ENCODE data around the gene C1QTNF4. TPM values are rescaled to one million over a fixed set of nuclear protein-coding genes. Genes with fewer than 3 reads are reported as not detected.

The C1QTNF4 gene
- total and polyA plus RNA-seq, 2 of the 13 experiments (the other 11 are each of a cell fraction or from before 2014, with no cell fraction given), result not detected

DNA sequence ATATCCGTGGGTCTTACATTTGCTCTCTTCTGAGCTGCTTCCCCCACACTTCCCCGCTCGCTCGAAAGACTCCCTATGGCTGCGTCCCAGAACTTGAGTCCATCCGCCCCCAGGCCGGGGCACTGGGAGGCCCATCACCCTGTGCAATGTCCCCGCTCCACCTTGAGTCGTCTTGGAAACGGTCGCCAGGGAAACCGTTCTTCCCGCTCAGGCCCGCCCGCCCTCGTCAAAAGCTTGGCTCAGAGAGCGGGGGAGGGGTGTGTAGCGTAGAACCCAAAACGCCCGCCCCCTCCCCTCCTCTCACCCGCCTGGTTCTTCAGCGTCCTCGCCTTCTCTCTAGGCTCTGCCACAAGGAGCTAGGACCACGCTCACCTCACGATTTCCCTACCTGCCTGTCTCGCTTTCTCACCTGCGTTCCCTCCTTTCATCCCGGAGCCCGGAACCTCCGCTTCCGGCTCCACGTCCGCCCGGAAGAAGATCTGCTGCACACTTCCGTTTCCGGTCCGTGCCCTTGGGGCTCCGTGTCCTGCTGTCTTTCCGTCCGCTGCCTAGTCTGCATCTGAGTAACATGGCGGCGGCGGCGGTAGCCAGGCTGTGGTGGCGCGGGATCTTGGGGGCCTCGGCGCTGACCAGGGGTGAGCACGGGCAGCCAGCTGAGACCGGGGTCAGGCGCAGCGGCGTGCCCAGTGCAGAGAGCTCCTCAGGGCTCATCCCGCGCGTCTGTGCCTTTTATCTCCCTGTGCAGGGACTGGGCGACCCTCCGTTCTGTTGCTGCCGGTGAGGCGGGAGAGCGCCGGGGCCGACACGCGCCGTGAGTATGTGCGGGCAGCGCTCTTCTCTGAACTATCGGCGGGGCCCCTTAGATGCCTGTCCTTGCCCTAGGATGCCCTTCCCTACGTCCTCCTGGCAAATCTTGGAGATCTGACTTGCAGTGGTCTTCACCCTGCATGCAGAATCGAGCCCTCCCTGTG lies 15.4 kb downstream of the C1QTNF4 start, which contains the start of the genes KBTBD4 and NDUFS3 (continued):
- TF ChIP-seq ZNF674 (CRISPR knock-in tag; IDR thresholded peaks at IDR 0.05; ENCODE audit: low read depth) (no peak), ISX (CRISPR knock-in tag; conservative IDR thresholded peaks at IDR 0.05) (peak; percentile 75; the same call in 1 of the 2 replicates), THAP11 (CRISPR knock-in tag; IDR thresholded peaks at IDR 0.05) (peak; percentile 97), ZNF460 (CRISPR knock-in tag; IDR thresholded peaks at IDR 0.05; ENCODE audit: borderline replicate concordance) (no peak; the same call in 1 of the 2 replicates), ZSCAN9 (CRISPR knock-in tag; IDR thresholded peaks at IDR 0.05; ENCODE audit: borderline replicate concordance) (peak; percentile 91), ZNF333 (CRISPR knock-in tag; IDR thresholded peaks at IDR 0.05; ENCODE audit: borderline replicate concordance) (no peak), HNRNPK (IDR thresholded peaks at IDR 0.05; ENCODE audit: low read depth, low read length, poor library complexity, severe bottlenecking) (no peak), HMG20A (CRISPR knock-in tag; IDR thresholded peaks at IDR 0.05; ENCODE audit: borderline replicate concordance) (no peak), ZFP62 (CRISPR knock-in tag; IDR thresholded peaks at IDR 0.05) (no peak), SALL1 (CRISPR knock-in tag; IDR thresholded peaks at IDR 0.05) (peak; percentile 83), ZNF83 (CRISPR knock-in tag; IDR thresholded peaks at IDR 0.05; ENCODE audit: borderline replicate concordance) (no peak), BCL3 (CRISPR knock-in tag; IDR thresholded peaks at IDR 0.05) (peak; percentile 93), POGZ (CRISPR knock-in tag; IDR thresholded peaks at IDR 0.05) (peak; percentile 95), ZNF563 (CRISPR knock-in tag; IDR thresholded peaks at IDR 0.05) (peak; percentile 87), ZBTB26 (CRISPR knock-in tag; IDR thresholded peaks at IDR 0.05; ENCODE audit: borderline replicate concordance) (peak; percentile 86; the same call in 1 of the 2 replicates), ZNF747 (CRISPR knock-in tag; IDR thresholded peaks at IDR 0.05; ENCODE audit: borderline replicate concordance) (peak; percentile 86), ZNF703 (CRISPR knock-in tag; IDR thresholded peaks at IDR 0.05; ENCODE audit: borderline replicate concordance) (peak; percentile 73; the same call in 1 of the 2 replicates), SALL2 (CRISPR knock-in tag; IDR thresholded peaks at IDR 0.05) (peak; percentile 95), SRF (IDR thresholded peaks at IDR 0.05; ENCODE audit: low read depth, low read length) (peak; percentile 83)
- TF ChIP-seq, protein P1, sequence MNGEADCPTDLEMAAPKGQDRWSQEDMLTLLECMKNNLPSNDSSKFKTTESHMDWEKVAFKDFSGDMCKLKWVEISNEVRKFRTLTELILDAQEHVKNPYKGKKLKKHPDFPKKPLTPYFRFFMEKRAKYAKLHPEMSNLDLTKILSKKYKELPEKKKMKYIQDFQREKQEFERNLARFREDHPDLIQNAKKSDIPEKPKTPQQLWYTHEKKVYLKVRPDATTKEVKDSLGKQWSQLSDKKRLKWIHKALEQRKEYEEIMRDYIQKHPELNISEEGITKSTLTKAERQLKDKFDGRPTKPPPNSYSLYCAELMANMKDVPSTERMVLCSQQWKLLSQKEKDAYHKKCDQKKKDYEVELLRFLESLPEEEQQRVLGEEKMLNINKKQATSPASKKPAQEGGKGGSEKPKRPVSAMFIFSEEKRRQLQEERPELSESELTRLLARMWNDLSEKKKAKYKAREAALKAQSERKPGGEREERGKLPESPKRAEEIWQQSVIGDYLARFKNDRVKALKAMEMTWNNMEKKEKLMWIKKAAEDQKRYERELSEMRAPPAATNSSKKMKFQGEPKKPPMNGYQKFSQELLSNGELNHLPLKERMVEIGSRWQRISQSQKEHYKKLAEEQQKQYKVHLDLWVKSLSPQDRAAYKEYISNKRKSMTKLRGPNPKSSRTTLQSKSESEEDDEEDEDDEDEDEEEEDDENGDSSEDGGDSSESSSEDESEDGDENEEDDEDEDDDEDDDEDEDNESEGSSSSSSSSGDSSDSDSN (CRISPR knock-in tag; IDR thresholded peaks at IDR 0.05), result peak; percentile 92
- TF ChIP-seq, protein P2, sequence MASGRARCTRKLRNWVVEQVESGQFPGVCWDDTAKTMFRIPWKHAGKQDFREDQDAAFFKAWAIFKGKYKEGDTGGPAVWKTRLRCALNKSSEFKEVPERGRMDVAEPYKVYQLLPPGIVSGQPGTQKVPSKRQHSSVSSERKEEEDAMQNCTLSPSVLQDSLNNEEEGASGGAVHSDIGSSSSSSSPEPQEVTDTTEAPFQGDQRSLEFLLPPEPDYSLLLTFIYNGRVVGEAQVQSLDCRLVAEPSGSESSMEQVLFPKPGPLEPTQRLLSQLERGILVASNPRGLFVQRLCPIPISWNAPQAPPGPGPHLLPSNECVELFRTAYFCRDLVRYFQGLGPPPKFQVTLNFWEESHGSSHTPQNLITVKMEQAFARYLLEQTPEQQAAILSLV (CRISPR knock-in tag; IDR thresholded peaks at IDR 0.05; ENCODE audit: borderline replicate concordance), result peak; percentile 65; the same call in 1 of the 2 replicates
- TF ChIP-seq, protein P3, sequence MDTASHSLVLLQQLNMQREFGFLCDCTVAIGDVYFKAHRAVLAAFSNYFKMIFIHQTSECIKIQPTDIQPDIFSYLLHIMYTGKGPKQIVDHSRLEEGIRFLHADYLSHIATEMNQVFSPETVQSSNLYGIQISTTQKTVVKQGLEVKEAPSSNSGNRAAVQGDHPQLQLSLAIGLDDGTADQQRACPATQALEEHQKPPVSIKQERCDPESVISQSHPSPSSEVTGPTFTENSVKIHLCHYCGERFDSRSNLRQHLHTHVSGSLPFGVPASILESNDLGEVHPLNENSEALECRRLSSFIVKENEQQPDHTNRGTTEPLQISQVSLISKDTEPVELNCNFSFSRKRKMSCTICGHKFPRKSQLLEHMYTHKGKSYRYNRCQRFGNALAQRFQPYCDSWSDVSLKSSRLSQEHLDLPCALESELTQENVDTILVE (CRISPR knock-in tag; IDR thresholded peaks at IDR 0.05), result peak; percentile 91
